KOPT-K1 (cell line): ENCODE data around the gene KRT6A.

ENCODE experiments used
- H3K27ac ChIP-seq: fragments of 200-600 bp; sonication (generic); 2 replicates; pipeline ENCODE4 v1.5.1; 2016; ENCODE audit warnings: antibody characterized with exemption, mild to moderate bottlenecking, low read depth, low read length; ENCODE audit not compliant: poor library complexity, severe bottlenecking
- H3K36me3 ChIP-seq: fragments of 200-600 bp; sonication (generic); 2 replicates; pipeline ENCODE4 v1.5.1; 2017; ENCODE audit warnings: antibody characterized with exemption, mild to moderate bottlenecking, low read length, moderate library complexity; ENCODE audit not compliant: insufficient read depth
- H3K9me3 ChIP-seq: fragments of 200-600 bp; sonication (generic); 2 replicates; pipeline ENCODE4 v1.5.1; 2017; ENCODE audit warnings: antibody characterized with exemption, low read length, mild to moderate bottlenecking; ENCODE audit not compliant: insufficient read depth, poor library complexity, severe bottlenecking

KRT6A gene

DNA sequence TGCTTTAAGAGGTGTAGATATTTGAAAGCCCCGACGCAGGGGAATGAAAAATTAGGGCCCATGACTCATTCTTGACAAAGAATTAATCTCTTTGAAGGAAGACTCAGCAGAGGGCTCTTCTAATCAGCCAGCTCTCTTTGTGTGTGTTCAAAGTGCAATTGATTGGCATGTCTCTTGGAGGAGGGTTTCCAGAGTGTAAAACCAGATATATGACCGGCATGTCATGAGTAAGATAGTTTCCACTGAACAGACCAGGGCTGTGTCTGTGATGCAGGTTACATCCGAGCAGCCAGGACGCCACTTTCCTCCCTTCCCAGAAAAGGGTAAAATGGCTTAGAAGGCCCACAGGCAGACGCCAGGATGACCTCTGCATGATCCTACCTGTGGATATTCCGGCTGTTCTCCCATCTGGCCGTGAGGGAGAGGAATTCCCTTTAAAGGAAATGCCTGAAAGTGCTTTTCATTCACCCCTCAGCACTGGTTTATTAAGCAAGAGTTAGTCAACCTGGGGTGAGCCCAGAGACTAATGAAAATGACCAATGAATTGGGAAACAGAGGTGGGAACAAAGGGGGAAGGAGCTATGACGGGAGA lies 51.6 kb downstream of the KRT6A start:
- Histone ChIP-seq H3K9me3 (no peaks in the 10 kb centered on the region), H3K36me3 (no peaks in the 10 kb centered on the region), H3K27ac (no peak overlapping the region)

DNA sequence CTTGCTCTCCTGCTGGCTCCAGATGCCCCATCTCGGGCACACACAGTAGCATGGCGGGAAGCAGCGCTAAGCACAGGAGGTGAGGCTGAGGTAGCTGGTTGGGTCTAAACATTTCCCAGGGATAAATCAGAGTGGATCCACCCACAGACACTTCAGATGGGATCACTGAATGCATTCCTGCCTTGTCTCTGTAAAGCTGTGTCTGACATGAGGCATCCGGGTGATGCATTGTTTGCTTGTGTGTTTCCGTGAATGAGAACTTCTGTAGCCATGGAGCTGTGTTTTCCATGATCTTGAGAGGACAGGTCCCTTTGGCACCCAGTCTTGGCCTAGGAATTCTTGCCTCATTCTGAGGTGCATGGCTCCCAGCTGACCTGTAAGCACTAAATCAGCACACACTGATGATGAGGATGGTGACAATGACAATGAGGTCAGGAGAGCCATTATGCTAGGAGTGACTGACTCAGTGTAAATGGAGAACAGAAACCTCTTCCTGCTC lies 52.2 kb downstream of the KRT6A start:
- Histone ChIP-seq H3K9me3 (no peaks in the 10 kb centered on the region), H3K36me3 (no peaks in the 10 kb centered on the region), H3K27ac (no peak overlapping the region)

DNA sequence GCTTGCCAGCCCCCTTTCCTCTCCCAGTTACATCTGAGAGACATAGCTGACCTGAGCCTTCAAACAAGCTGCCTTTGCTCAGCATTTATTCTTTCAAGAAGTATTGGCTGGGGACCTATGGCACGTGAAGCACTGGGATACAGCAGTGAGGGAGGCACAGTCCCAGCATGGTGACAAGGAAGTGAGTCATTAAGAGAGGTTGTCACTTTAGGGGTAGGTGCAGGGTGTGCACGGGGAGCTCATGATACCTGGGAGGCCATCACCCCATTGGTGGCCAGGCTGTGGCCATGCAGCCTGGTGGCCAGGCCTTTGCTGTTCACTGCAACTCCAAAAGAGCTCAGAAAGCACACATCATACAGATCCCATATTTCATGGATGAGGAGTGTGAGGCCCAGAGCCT lies 53.2 kb downstream of the KRT6A start:
- no peaks in the 10 kb centered on the region for H3K36me3 ChIP-seq
- H3K27ac ChIP-seq, result no peak overlapping the region
- no peaks in the 10 kb centered on the region for H3K9me3 ChIP-seq

- H3K36me3 ChIP-seq, result no peaks in the 10 kb centered on the region
- H3K9me3 ChIP-seq, result no peaks in the 10 kb centered on the region
- no peak overlapping the region for H3K27ac ChIP-seq
These were observed 53.6 kb downstream of the KRT6A start for GRCh38 chr12:52439420-52439819.

- H3K36me3 ChIP-seq, result no peaks in the 10 kb centered on the region
- no peak overlapping the region for H3K27ac ChIP-seq
- no peaks in the 10 kb centered on the region for H3K9me3 ChIP-seq
These were observed 54.5 kb downstream of the KRT6A start for GRCh38 chr12:52438305-52439301.

- H3K27ac ChIP-seq, result no peak overlapping the region
- H3K9me3 ChIP-seq, result no peaks in the 10 kb centered on the region
- no peaks in the 10 kb centered on the region for H3K36me3 ChIP-seq
These were observed 55.5 kb downstream of the KRT6A start for GRCh38 chr12:52437508-52437907.
